Activated T-cell treated with anti-CD3 and anti-CD28 coated beads, Interleukin-2, amount 50 U/mL, for 72 hours (primary cell): ENCODE results near the gene ASIC5. TPM values are rescaled to one million over a fixed set of nuclear protein-coding genes. Genes with fewer than 3 reads are reported as not detected.

Source experiments
- ATAC-seq, 2 donors: fragments of 150-1000 bp; cut with Tn5 transposase; replicated peaks in 1 of 2; 2 replicates each; pipeline ENCODE4 v1.10.0; 2021; ENCODE audit warnings: moderate library complexity in 2 of 2, mild to moderate bottlenecking in 1 of 2
- DNase-seq, 2 donors: peaks; one replicate each; pipeline ENCODE4 v3.0.0; 2021 to 2022; ENCODE audit warnings: mixed read lengths in 1 of 2
- H3K27ac Mint-ChIP-seq: one replicate; pipeline ENCODE4 v1.8.0; 2022; ENCODE audit warnings: mild to moderate bottlenecking, moderate library complexity, mixed read lengths
- H3K27me3 Mint-ChIP-seq: one replicate; pipeline ENCODE4 v1.8.0; 2022; ENCODE audit warnings: low read depth, mixed read lengths
- H3K36me3 Mint-ChIP-seq, 2 donors: one replicate each; pipeline ENCODE4 v1.8.0; 2022; ENCODE audit warnings: mixed read lengths in 2 of 2, mild to moderate bottlenecking in 1 of 2; ENCODE audit not compliant: insufficient read depth in 2 of 2
- H3K4me1 Mint-ChIP-seq: one replicate; pipeline ENCODE4 v1.8.0; 2022; ENCODE audit warnings: low read depth, mixed read lengths
- H3K4me3 Mint-ChIP-seq, 2 donors: one replicate each; pipeline ENCODE4 v1.8.0; 2022; ENCODE audit warnings: mild to moderate bottlenecking in 2 of 2, mixed read lengths in 2 of 2, moderate library complexity in 2 of 2
- H3K9me3 Mint-ChIP-seq, 2 donors: one replicate each; pipeline ENCODE4 v1.8.0; 2022; ENCODE audit warnings: mixed read lengths in 2 of 2
- total RNA-seq, 2 donors: library from RNA; stranded (reverse); gene quantifications; one replicate each; pipeline ENCODE4 v1.2.3, GENCODE V29; 2022

The ASIC5 gene
- total RNA-seq, 2 donors from 2014 or later: not detected

DNA sequence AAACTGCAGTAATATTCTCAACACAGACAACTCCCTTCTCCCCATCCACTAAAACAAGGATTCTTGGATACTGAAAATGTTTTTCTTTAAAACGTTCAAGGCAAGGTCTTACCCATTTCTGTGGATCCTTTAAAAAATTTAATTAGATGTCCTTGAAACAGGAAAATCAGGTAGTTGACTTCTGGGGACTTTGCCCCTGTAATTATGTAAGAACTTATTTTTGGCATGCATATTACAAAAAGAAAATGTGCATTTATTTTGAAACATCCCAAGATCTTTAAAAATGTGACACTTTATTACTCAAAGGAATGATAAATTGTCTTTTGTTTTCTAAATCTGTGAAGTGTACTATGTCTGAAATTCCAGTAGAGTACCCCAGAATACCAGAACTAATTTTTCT is 81.4 kb downstream of the ASIC5 start:
- no peak overlapping the region for H3K27ac Mint-ChIP-seq
- ATAC-seq: no peak
- H3K4me1 Mint-ChIP-seq: peaks cover 5% of the 10 kb centered on the region

GRCh38 chr4:155781249-155781831 is 84.7 kb downstream of the ASIC5 start:
- Mint-ChIP-seq H3K4me1 (no peaks in the 10 kb centered on the region), H3K27me3 (no peaks in the 10 kb centered on the region), H3K9me3 (no peaks in the 10 kb centered on the region), H3K27ac (no peak overlapping the region), H3K4me3 (no peak overlapping the region), H3K36me3 (no peaks in the 10 kb centered on the region)
- ATAC-seq (no peak), DNase-seq (no peak)

More for the DNA sequence above, 81.4 kb downstream of the ASIC5 start:
- Mint-ChIP-seq H3K27me3 (no peaks in the 10 kb centered on the region), H3K36me3 (no peaks in the 10 kb centered on the region), H3K4me3 (no peak overlapping the region), H3K9me3 (no peaks in the 10 kb centered on the region)
- no peak for DNase-seq

DNA sequence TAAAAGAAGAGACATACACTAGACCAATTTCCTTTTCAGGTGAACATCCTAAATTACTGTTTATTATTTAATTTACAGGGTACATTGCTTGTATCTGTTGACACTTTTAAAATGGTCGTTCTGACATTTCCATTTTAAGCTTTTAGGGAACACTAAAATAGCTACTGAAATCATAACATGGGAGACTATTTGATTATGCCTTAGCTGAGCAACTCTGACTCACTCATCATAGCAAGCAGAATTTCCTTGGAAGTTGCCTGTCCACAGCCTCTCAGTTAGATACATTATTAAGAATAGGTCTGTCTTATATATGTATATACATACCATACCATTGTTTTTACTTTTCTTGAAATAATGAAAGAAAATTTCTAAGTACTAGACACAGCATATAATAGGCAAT is 85.3 kb downstream of the ASIC5 start:
- Mint-ChIP-seq H3K4me1 (no peaks in the 10 kb centered on the region), H3K27me3 (no peaks in the 10 kb centered on the region), H3K4me3 (no peak overlapping the region), H3K9me3 (no peaks in the 10 kb centered on the region), H3K27ac (no peak overlapping the region), H3K36me3 (no peaks in the 10 kb centered on the region)
- ATAC-seq (no peak), DNase-seq (no peak)

Other genes with a start within 250 kb of the ASIC5 start
- gene GUCY1A1, start 199.4 kb downstream of the ASIC5 start, total RNA-seq: under 1 TPM; 0.28 to 0.29 TPM
- gene GUCY1B1, start 107.3 kb downstream of the ASIC5 start, total RNA-seq: 1 to 10 TPM in 1 of 2 donors, under 1 TPM in 1; 0.60 to 1.9 TPM
- under 1 TPM in 1 of 2 donors, not detected in 1; 0.21 TPM for gene TDO2, start 37.4 kb upstream of the ASIC5 start, total RNA-seq
- 1 to 10 TPM; 3.6 to 5.1 TPM for gene CTSO, start 87.6 kb upstream of the ASIC5 start, total RNA-seq